ENCODE results near the gene HABP2. TPM values are rescaled to one million over a fixed set of nuclear protein-coding genes. Genes with fewer than 3 reads are reported as not detected.

Gene HABP2
- total RNA-seq, 2 experiments from 2014 or later = not detected

GRCh38 chr10:113572520-113573290, 19.9 kb downstream of the HABP2 start:
- Mint-ChIP-seq H3K27ac (no peak overlapping the region), H3K4me1 (no peaks in the 10 kb centered on the region), H3K9me3 (no peaks in the 10 kb centered on the region), H3K36me3 (ENCODE audit: low read depth) (no peaks in the 10 kb centered on the region), H3K4me3 (no peak overlapping the region), H3K27me3 (no peaks in the 10 kb centered on the region)
- ChIA-PET CTCF (interaction anchor here (1.1 kb wide), 1 partner anchor 9 kb away, joined by 5 read pairs; no protein-coding TSS in a partner anchor), POLR2A (no interaction called here)
- DNase-seq = no peak

GRCh38 chr10:113573368-113573767, 20.5 kb downstream of the HABP2 start:
- Mint-ChIP-seq H3K27me3 (no peaks in the 10 kb centered on the region), H3K4me1 (no peaks in the 10 kb centered on the region), H3K27ac (no peak overlapping the region), H3K4me3 (no peak overlapping the region), H3K9me3 (no peaks in the 10 kb centered on the region), H3K36me3 (ENCODE audit: low read depth) (no peaks in the 10 kb centered on the region)
- POLR2A ChIA-PET = no interaction called here
- CTCF ChIA-PET = interaction anchor here (1.1 to 1.3 kb wide), 2 partner anchors 10 kb away, joined by 4 to 5 read pairs; no protein-coding TSS in a partner anchor
- DNase-seq = no peak

- no peaks in the 10 kb centered on the region for H3K27me3 Mint-ChIP-seq
- H3K4me3 Mint-ChIP-seq = no peak overlapping the region
- ChIA-PET POLR2A (no interaction called here), CTCF (interaction anchor here (1.0 kb wide), 1 partner anchor 13 kb away, joined by 3 read pairs; no protein-coding TSS in a partner anchor)
- no peaks in the 10 kb centered on the region for H3K4me1 Mint-ChIP-seq
- no peaks in the 10 kb centered on the region for H3K36me3 Mint-ChIP-seq (ENCODE audit: low read depth)
- peak; percentile 18 for DNase-seq
- no peak overlapping the region for H3K27ac Mint-ChIP-seq
- H3K9me3 Mint-ChIP-seq = no peaks in the 10 kb centered on the region
Measured at GRCh38 chr10:113576852-113577251, 24.0 kb downstream of the HABP2 start.

- no peak overlapping the region for H3K4me3 Mint-ChIP-seq
- H3K36me3 Mint-ChIP-seq (ENCODE audit: low read depth) = no peaks in the 10 kb centered on the region
- H3K9me3 Mint-ChIP-seq = no peaks in the 10 kb centered on the region
- no peaks in the 10 kb centered on the region for H3K4me1 Mint-ChIP-seq
- H3K27ac Mint-ChIP-seq = no peak overlapping the region
- ChIA-PET CTCF (interaction anchor here (1.0 kb wide), 1 partner anchor 9 kb away, joined by 3 read pairs; no protein-coding TSS in a partner anchor), POLR2A (no interaction called here)
- no peak for DNase-seq
- H3K27me3 Mint-ChIP-seq = peaks cover 3% of the 10 kb centered on the region
Measured at GRCh38 chr10:113578773-113579172, 25.9 kb downstream of the HABP2 start.

- Mint-ChIP-seq H3K4me3 (no peak overlapping the region), H3K4me1 (no peaks in the 10 kb centered on the region), H3K27ac (no peak overlapping the region), H3K9me3 (no peaks in the 10 kb centered on the region), H3K36me3 (ENCODE audit: low read depth) (no peaks in the 10 kb centered on the region), H3K27me3 (peaks cover 13% of the 10 kb centered on the region)
- ChIA-PET POLR2A (no interaction called here), CTCF (no interaction called here)
- DNase-seq = no peak
Measured at GRCh38 chr10:113581092-113581491, 28.2 kb downstream of the HABP2 start.

GRCh38 chr10:113583571-113583970, 30.7 kb downstream of the HABP2 start:
- CTCF ChIA-PET = no interaction called here
- Mint-ChIP-seq H3K9me3 (no peaks in the 10 kb centered on the region), H3K36me3 (ENCODE audit: low read depth) (no peaks in the 10 kb centered on the region), H3K4me1 (no peaks in the 10 kb centered on the region), H3K4me3 (no peak overlapping the region), H3K27me3 (peaks cover 13% of the 10 kb centered on the region), H3K27ac (no peak overlapping the region)
- POLR2A ChIA-PET = no interaction called here
- no peak for DNase-seq

GRCh38 chr10:113585949-113586348, 33.1 kb downstream of the HABP2 start:
- Mint-ChIP-seq H3K27me3 (peaks cover 13% of the 10 kb centered on the region), H3K4me3 (no peak overlapping the region)

GRCh38 chr10:113589201-113589770, 36.4 kb downstream of the HABP2 start:
- H3K27me3 Mint-ChIP-seq = peaks cover 9% of the 10 kb centered on the region
- H3K9me3 Mint-ChIP-seq = no peaks in the 10 kb centered on the region
- H3K4me3 Mint-ChIP-seq = no peak overlapping the region
- no peak overlapping the region for H3K27ac Mint-ChIP-seq
- no peak for DNase-seq
- H3K4me1 Mint-ChIP-seq = no peaks in the 10 kb centered on the region
- H3K36me3 Mint-ChIP-seq (ENCODE audit: low read depth) = no peaks in the 10 kb centered on the region
- POLR2A ChIA-PET = no interaction called here
- CTCF ChIA-PET = no interaction called here

More at GRCh38 chr10:113585949-113586348, 33.1 kb downstream of the HABP2 start:
- ChIA-PET CTCF (no interaction called here), POLR2A (no interaction called here)
- Mint-ChIP-seq H3K36me3 (ENCODE audit: low read depth) (no peaks in the 10 kb centered on the region), H3K27ac (no peak overlapping the region), H3K9me3 (no peaks in the 10 kb centered on the region), H3K4me1 (no peaks in the 10 kb centered on the region)
- no peak for DNase-seq

GRCh38 chr10:113590581-113590980, 37.7 kb downstream of the HABP2 start:
- POLR2A ChIA-PET = no interaction called here
- Mint-ChIP-seq H3K9me3 (no peaks in the 10 kb centered on the region), H3K36me3 (ENCODE audit: low read depth) (no peaks in the 10 kb centered on the region), H3K4me1 (no peaks in the 10 kb centered on the region), H3K27ac (no peak overlapping the region), H3K4me3 (no peak overlapping the region), H3K27me3 (peaks cover 3% of the 10 kb centered on the region)
- CTCF ChIA-PET = no interaction called here
- DNase-seq = no peak

- Mint-ChIP-seq H3K4me1 (no peaks in the 10 kb centered on the region), H3K27me3 (peaks cover 3% of the 10 kb centered on the region), H3K9me3 (no peaks in the 10 kb centered on the region), H3K4me3 (no peak overlapping the region), H3K27ac (no peak overlapping the region), H3K36me3 (ENCODE audit: low read depth) (no peaks in the 10 kb centered on the region)
- ChIA-PET POLR2A (no interaction called here), CTCF (no interaction called here)
- DNase-seq = no peak
Measured at GRCh38 chr10:113592380-113592779, 39.5 kb downstream of the HABP2 start.

- H3K36me3 Mint-ChIP-seq (ENCODE audit: low read depth) = no peaks in the 10 kb centered on the region
- ChIA-PET POLR2A (no interaction called here), CTCF (no interaction called here)
- no peak overlapping the region for H3K27ac Mint-ChIP-seq
- DNase-seq = no peak
- H3K9me3 Mint-ChIP-seq = no peaks in the 10 kb centered on the region
- H3K4me1 Mint-ChIP-seq = no peaks in the 10 kb centered on the region
- H3K4me3 Mint-ChIP-seq = no peak overlapping the region
- peaks cover 7% of the 10 kb centered on the region for H3K27me3 Mint-ChIP-seq
Measured at GRCh38 chr10:113594652-113595051, 41.8 kb downstream of the HABP2 start.

GRCh38 chr10:113600569-113600968, 47.7 kb downstream of the HABP2 start:
- no peak overlapping the region for H3K4me3 Mint-ChIP-seq

GRCh38 chr10:113603057-113603777, 50.4 kb downstream of the HABP2 start:
- H3K9me3 Mint-ChIP-seq = peaks cover 5% of the 10 kb centered on the region
- CTCF ChIA-PET = no interaction called here

More at GRCh38 chr10:113600569-113600968, 47.7 kb downstream of the HABP2 start:
- CTCF ChIA-PET = no interaction called here
- peaks cover 5% of the 10 kb centered on the region for H3K9me3 Mint-ChIP-seq
- DNase-seq = no peak
- no peaks in the 10 kb centered on the region for H3K4me1 Mint-ChIP-seq
- H3K27ac Mint-ChIP-seq = no peak overlapping the region
- POLR2A ChIA-PET = no interaction called here
- peaks cover 4% of the 10 kb centered on the region for H3K27me3 Mint-ChIP-seq
- H3K36me3 Mint-ChIP-seq (ENCODE audit: low read depth) = no peaks in the 10 kb centered on the region

More at GRCh38 chr10:113603057-113603777, 50.4 kb downstream of the HABP2 start:
- H3K27ac Mint-ChIP-seq = no peak overlapping the region
- DNase-seq = no peak
- H3K27me3 Mint-ChIP-seq = peaks cover 3% of the 10 kb centered on the region
- no peaks in the 10 kb centered on the region for H3K4me1 Mint-ChIP-seq
- no peak overlapping the region for H3K4me3 Mint-ChIP-seq
- H3K36me3 Mint-ChIP-seq (ENCODE audit: low read depth) = no peaks in the 10 kb centered on the region
- POLR2A ChIA-PET = no interaction called here

Measured in activated CD4-positive, alpha-beta memory T cell treated with anti-CD3 and anti-CD28 coated beads, Interleukin-2, amount 10 ng/mL, durations not matched to agents 7 days and 5 days (primary cell).